Epithelial cell of esophagus (primary cell): Measurements from ENCODE around the gene NXPH2.

Experiments used
- DNase-seq: peaks from one replicate; pipeline ENCODE4 v3.0.0; 2010; ENCODE audit warnings: low read depth
- H3K4me3 ChIP-seq: 2 replicates; pipeline ENCODE4 v1.5.1; 2011; ENCODE audit warnings: mild to moderate bottlenecking, low read length, control low read depth
- CTCF ChIP-seq: IDR thresholded peaks from 2 replicates; pipeline ENCODE4 v1.5.1; 2011; ENCODE audit warnings: low read depth, mild to moderate bottlenecking, low read length, control low read depth, inconsistent platforms; ENCODE audit not compliant: insufficient read depth; ENCODE audit errors: missing control alignments

The NXPH2 gene

GRCh38 chr2:138763971-138764370 lies 16.2 kb downstream of the NXPH2 start:
- no peak for DNase-seq
- no peak for TF ChIP-seq CTCF
- no peak overlapping the region for H3K4me3 ChIP-seq

- H3K4me3 ChIP-seq, result no peak overlapping the region
- TF ChIP-seq CTCF, result no peak
- DNase-seq, result no peak
Measured at GRCh38 chr2:138762533-138762932, 17.7 kb downstream of the NXPH2 start.

GRCh38 chr2:138760676-138761075 lies 19.5 kb downstream of the NXPH2 start:
- no peak for DNase-seq
- H3K4me3 ChIP-seq, result no peak overlapping the region
- TF ChIP-seq CTCF, result no peak

GRCh38 chr2:138757384-138757783 lies 22.8 kb downstream of the NXPH2 start:
- peak; percentile 76 for DNase-seq
- no peak for TF ChIP-seq CTCF
- no peak overlapping the region for H3K4me3 ChIP-seq

GRCh38 chr2:138752197-138752956 lies 27.8 kb downstream of the NXPH2 start:
- no peak overlapping the region for H3K4me3 ChIP-seq
- TF ChIP-seq CTCF, result no peak
- DNase-seq, result peak; percentile 64

GRCh38 chr2:138744713-138745112 lies 35.5 kb downstream of the NXPH2 start:
- no peak for DNase-seq
- no peak for TF ChIP-seq CTCF
- no peak overlapping the region for H3K4me3 ChIP-seq
